Mucosa of stomach (tissue), 1 donor: ENCODE data around the gene PRR12.
A peak's percentile ranks its signal among the peaks of the same experiment; 100 is the strongest.

Experiments
- H3K27me3 ChIP-seq: one replicate; pipeline ENCODE4 v1.7.0; 2013; ENCODE audit warnings: mild to moderate bottlenecking, low read length; ENCODE audit not compliant: control insufficient read depth, insufficient read depth
- H3K36me3 ChIP-seq: one replicate; pipeline ENCODE4 v1.7.0; 2013; ENCODE audit warnings: low read length; ENCODE audit not compliant: control insufficient read depth, insufficient read depth
- H3K4me1 ChIP-seq: one replicate; pipeline ENCODE4 v1.7.0; 2013; ENCODE audit warnings: mild to moderate bottlenecking, low read length; ENCODE audit not compliant: control insufficient read depth, insufficient read depth
- H3K4me3 ChIP-seq: one replicate; pipeline ENCODE4 v1.7.0; 2013; ENCODE audit warnings: low read length
- H3K9ac ChIP-seq: one replicate; pipeline ENCODE4 v1.7.0; 2013; ENCODE audit warnings: mild to moderate bottlenecking, low read length, moderate library complexity
- H3K9me3 ChIP-seq: one replicate; pipeline ENCODE4 v1.7.0; 2013; ENCODE audit warnings: mild to moderate bottlenecking, low read length, moderate library complexity; ENCODE audit not compliant: control insufficient read depth
- donor health status: Pancreatic carcinoma.

The PRR12 gene

GRCh38 chr19:49660338-49660961 lies 69.5 kb downstream of the PRR12 start:
- no peaks in the 10 kb centered on the region for H3K27me3 ChIP-seq
- H3K9me3 ChIP-seq = no peaks in the 10 kb centered on the region
- peaks cover 6% of the 10 kb centered on the region for H3K4me1 ChIP-seq
- H3K36me3 ChIP-seq = peaks cover 26% of the 10 kb centered on the region
- no peak overlapping the region for H3K4me3 ChIP-seq
- H3K9ac ChIP-seq = no peak overlapping the region

- H3K36me3 ChIP-seq = peaks cover 21% of the 10 kb centered on the region
- H3K9me3 ChIP-seq = no peaks in the 10 kb centered on the region
- H3K9ac ChIP-seq = no peak overlapping the region
- H3K4me1 ChIP-seq = peaks cover 14% of the 10 kb centered on the region
- H3K27me3 ChIP-seq = no peaks in the 10 kb centered on the region
- H3K4me3 ChIP-seq = no peak overlapping the region
These were observed 71.0 kb downstream of the PRR12 start for GRCh38 chr19:49662011-49662410.

- H3K9ac ChIP-seq = no peak overlapping the region
- H3K4me3 ChIP-seq = no peak overlapping the region
- H3K36me3 ChIP-seq = peaks cover 21% of the 10 kb centered on the region
- no peaks in the 10 kb centered on the region for H3K9me3 ChIP-seq
- H3K27me3 ChIP-seq = no peaks in the 10 kb centered on the region
- H3K4me1 ChIP-seq = peaks cover 14% of the 10 kb centered on the region
These were observed 72.2 kb downstream of the PRR12 start for GRCh38 chr19:49663224-49663623.

GRCh38 chr19:49664171-49665035 lies 73.4 kb downstream of the PRR12 start:
- Histone ChIP-seq H3K4me3 (peak overlapping the region; percentile 89), H3K4me1 (peaks cover 14% of the 10 kb centered on the region), H3K9ac (peak overlapping the region; percentile 61), H3K36me3 (peaks cover 9% of the 10 kb centered on the region), H3K27me3 (no peaks in the 10 kb centered on the region), H3K9me3 (no peaks in the 10 kb centered on the region)

GRCh38 chr19:49665036-49665350 lies 74.0 kb downstream of the PRR12 start:
- H3K27me3 ChIP-seq = no peaks in the 10 kb centered on the region
- peaks cover 4% of the 10 kb centered on the region for H3K36me3 ChIP-seq
- H3K4me1 ChIP-seq = peaks cover 14% of the 10 kb centered on the region
- no peaks in the 10 kb centered on the region for H3K9me3 ChIP-seq
- peak overlapping the region; percentile 89 for H3K4me3 ChIP-seq
- H3K9ac ChIP-seq = peak overlapping the region; percentile 61

GRCh38 chr19:49665351-49666119 lies 74.6 kb downstream of the PRR12 start, which contains the start of the genes BCL2L12 and IRF3:
Gene BCL2L12 (plus strand): TSS chr19:49665933. CDS start chr19:49666693, 760 bp downstream.
Gene IRF3 (minus strand): TSS chr19:49665857. CDS start chr19:49664838, 1,019 bp downstream.
- no peaks in the 10 kb centered on the region for H3K9me3 ChIP-seq
- peaks cover 14% of the 10 kb centered on the region for H3K4me1 ChIP-seq
- no peaks in the 10 kb centered on the region for H3K27me3 ChIP-seq
- peaks cover 4% of the 10 kb centered on the region for H3K36me3 ChIP-seq
- H3K9ac ChIP-seq = peak within 1 kb of the TSS; percentile 61
- peak within 1 kb of the TSS; percentile 89 for H3K4me3 ChIP-seq

GRCh38 chr19:49666120-49666444 lies 75.1 kb downstream of the PRR12 start:
- H3K4me3 ChIP-seq = peak overlapping the region; percentile 89
- H3K9me3 ChIP-seq = no peaks in the 10 kb centered on the region
- peak overlapping the region; percentile 61 for H3K9ac ChIP-seq
- H3K4me1 ChIP-seq = peaks cover 14% of the 10 kb centered on the region
- peaks cover 4% of the 10 kb centered on the region for H3K36me3 ChIP-seq
- no peaks in the 10 kb centered on the region for H3K27me3 ChIP-seq

- Histone ChIP-seq H3K9me3 (no peaks in the 10 kb centered on the region), H3K4me1 (peaks cover 22% of the 10 kb centered on the region), H3K4me3 (no peak overlapping the region), H3K27me3 (no peaks in the 10 kb centered on the region), H3K36me3 (no peaks in the 10 kb centered on the region), H3K9ac (no peak overlapping the region)
These were observed 76.5 kb downstream of the PRR12 start for GRCh38 chr19:49667473-49667872.

- Histone ChIP-seq H3K36me3 (no peaks in the 10 kb centered on the region), H3K4me3 (no peak overlapping the region), H3K4me1 (peaks cover 18% of the 10 kb centered on the region), H3K9me3 (no peaks in the 10 kb centered on the region), H3K27me3 (no peaks in the 10 kb centered on the region), H3K9ac (no peak overlapping the region)
These were observed 78.5 kb downstream of the PRR12 start for GRCh38 chr19:49669516-49669915.

GRCh38 chr19:49672131-49672919 lies 81.3 kb downstream of the PRR12 start:
- Histone ChIP-seq H3K27me3 (no peaks in the 10 kb centered on the region), H3K9me3 (no peaks in the 10 kb centered on the region), H3K36me3 (no peaks in the 10 kb centered on the region), H3K4me3 (peak overlapping the region; percentile 25), H3K4me1 (peaks cover 13% of the 10 kb centered on the region), H3K9ac (peak overlapping the region; percentile 64)
